H1 (cell line): ENCODE measurements around the gene NSG2.

Experiments used
- CBX5 ChIP-seq: fragments of 300-800, 300-1000 bp; sonication (generic); IDR thresholded peaks from 2 replicates; pipeline ENCODE4 v1.7.1; 2016; ENCODE audit warnings: antibody characterized with exemption, low read length, low read depth
- EP300 ChIP-seq, 2 experiments: IDR thresholded peaks; 1 replicate in 1 of 2; 2 replicates in 1 of 2; pipeline ENCODE4 v1.6.1; 2011 to 2012; ENCODE audit warnings: low read depth in 2 of 2, low read length in 2 of 2, mild to moderate bottlenecking in 2 of 2, borderline replicate concordance in 1 of 2, inconsistent platforms in 1 of 2, moderate library complexity in 1 of 2
- FOSL1 ChIP-seq: IDR thresholded peaks from 2 replicates; pipeline ENCODE4 v1.6.1; 2011; ENCODE audit warnings: mild to moderate bottlenecking, low read depth, low read length, moderate library complexity; ENCODE audit not compliant: insufficient read depth
- HDAC2 ChIP-seq, 2 experiments: fragments of 300-600 bp in 1 of 2; sonication (generic) in 1 of 2; IDR thresholded peaks; 2 replicates each; pipeline ENCODE4 v1.6.1; 2011 to 2012; ENCODE audit warnings: low read depth in 2 of 2, low read length in 2 of 2, mild to moderate bottlenecking in 2 of 2, moderate library complexity in 2 of 2, borderline replicate concordance in 1 of 2, inconsistent platforms in 1 of 2
- KDM1A ChIP-seq: fragments of 200-600, 300-600 bp; sonication (generic); IDR thresholded peaks from 2 replicates; pipeline ENCODE4 v1.7.1; 2016; ENCODE audit warnings: mild to moderate bottlenecking, low read length, borderline replicate concordance
- POLR2A ChIP-seq, 2 experiments: IDR thresholded peaks; 1 replicate in 1 of 2; 2 replicates in 1 of 2; pipeline ENCODE4 v1.6.1; 2011; ENCODE audit warnings: low read depth in 2 of 2, low read length in 2 of 2, mild to moderate bottlenecking in 2 of 2; ENCODE audit errors: control extremely low read depth in 1 of 2
- SIN3A ChIP-seq, 2 experiments: IDR thresholded peaks in 1 of 2; conservative IDR thresholded peaks in 1 of 2; 2 replicates each; pipeline ENCODE4 v1.6.1; 2011 to 2012; ENCODE audit warnings: low read length in 2 of 2, improper control_type of control experiment in 1 of 2, low read depth in 1 of 2, mild to moderate bottlenecking in 1 of 2
- SUZ12 ChIP-seq: fragments of 200-600 bp; sonication (generic); IDR thresholded peaks from 2 replicates; pipeline ENCODE4 v1.6.1; 2012; ENCODE audit warnings: mild to moderate bottlenecking, inconsistent platforms, low read length, moderate library complexity, mixed read lengths
- TAF1 ChIP-seq: IDR thresholded peaks from 2 replicates; pipeline ENCODE4 v1.6.1; 2011; ENCODE audit warnings: mild to moderate bottlenecking, low read depth, low read length
- TEAD4 ChIP-seq: IDR thresholded peaks from 2 replicates; pipeline ENCODE4 v1.6.1; 2012; ENCODE audit warnings: low read depth, low read length, inconsistent platforms, mixed read lengths
- YY1 ChIP-seq: IDR thresholded peaks from 2 replicates; pipeline ENCODE4 v1.6.1; 2011; ENCODE audit warnings: low read depth, mild to moderate bottlenecking, low read length
- TF ChIP-seq, protein P1 (sequence below), 3 experiments: IDR thresholded peaks; 1 replicate in 2 of 3; 2 replicates in 1 of 3; pipeline versions ENCODE4 v1.5.1 to v1.6.1; 2011; ENCODE audit warnings: low read length in 3 of 3, mild to moderate bottlenecking in 3 of 3, inconsistent platforms in 2 of 3, low read depth in 1 of 3, moderate library complexity in 1 of 3; ENCODE audit not compliant: insufficient read depth in 1 of 3; ENCODE audit errors: control extremely low read depth in 1 of 3
- TF ChIP-seq, protein P2 (sequence below): IDR thresholded peaks from 2 replicates; pipeline ENCODE4 v1.6.1; 2011; ENCODE audit warnings: low read length, improper control_type of control experiment

DNA sequence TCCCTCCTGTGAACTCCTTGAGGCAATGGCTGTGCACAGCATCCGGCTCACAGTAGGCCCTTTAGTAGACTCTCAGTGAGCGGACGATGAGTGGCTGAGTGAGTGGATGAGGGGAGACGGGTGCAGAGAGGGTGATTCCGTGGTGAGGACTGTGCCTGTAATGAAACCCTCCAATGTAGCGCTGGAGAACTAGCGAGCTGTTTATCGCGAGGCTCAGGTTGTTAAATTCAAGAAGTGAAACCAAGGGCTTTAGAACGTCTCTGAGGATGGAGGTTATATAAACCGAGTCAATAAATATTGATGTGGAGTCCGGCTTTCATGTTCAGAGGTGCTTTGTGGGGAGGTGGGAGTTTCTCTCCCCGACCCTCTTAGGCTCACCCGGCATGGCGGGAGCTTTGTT, 53.2 kb downstream of the NSG2 start:
- TF ChIP-seq KDM1A (no peak), TAF1 (no peak), POLR2A (IDR thresholded peaks at IDR 0.05; ENCODE audit: control extremely low read depth in 1 of 2, low read depth in 2 of 2, low read length in 2 of 2) (no peak), YY1 (no peak), CBX5 (no peak), TEAD4 (no peak), SIN3A (conservative IDR thresholded peaks at IDR 0.05 in 1 of 2, IDR thresholded peaks at IDR 0.05 in 1 of 2; ENCODE audit: low read depth in 1 of 2, low read length in 2 of 2) (no peak), SUZ12 (no peak), FOSL1 (no peak), HDAC2 (IDR thresholded peaks at IDR 0.05; ENCODE audit: borderline replicate concordance in 1 of 2, low read depth in 2 of 2, low read length in 2 of 2) (no peak), EP300 (IDR thresholded peaks at IDR 0.05; ENCODE audit: borderline replicate concordance in 1 of 2, low read depth in 2 of 2, low read length in 2 of 2) (no peak)
- TF ChIP-seq, protein P1, sequence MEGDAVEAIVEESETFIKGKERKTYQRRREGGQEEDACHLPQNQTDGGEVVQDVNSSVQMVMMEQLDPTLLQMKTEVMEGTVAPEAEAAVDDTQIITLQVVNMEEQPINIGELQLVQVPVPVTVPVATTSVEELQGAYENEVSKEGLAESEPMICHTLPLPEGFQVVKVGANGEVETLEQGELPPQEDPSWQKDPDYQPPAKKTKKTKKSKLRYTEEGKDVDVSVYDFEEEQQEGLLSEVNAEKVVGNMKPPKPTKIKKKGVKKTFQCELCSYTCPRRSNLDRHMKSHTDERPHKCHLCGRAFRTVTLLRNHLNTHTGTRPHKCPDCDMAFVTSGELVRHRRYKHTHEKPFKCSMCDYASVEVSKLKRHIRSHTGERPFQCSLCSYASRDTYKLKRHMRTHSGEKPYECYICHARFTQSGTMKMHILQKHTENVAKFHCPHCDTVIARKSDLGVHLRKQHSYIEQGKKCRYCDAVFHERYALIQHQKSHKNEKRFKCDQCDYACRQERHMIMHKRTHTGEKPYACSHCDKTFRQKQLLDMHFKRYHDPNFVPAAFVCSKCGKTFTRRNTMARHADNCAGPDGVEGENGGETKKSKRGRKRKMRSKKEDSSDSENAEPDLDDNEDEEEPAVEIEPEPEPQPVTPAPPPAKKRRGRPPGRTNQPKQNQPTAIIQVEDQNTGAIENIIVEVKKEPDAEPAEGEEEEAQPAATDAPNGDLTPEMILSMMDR (IDR thresholded peaks at IDR 0.05; ENCODE audit: control extremely low read depth in 1 of 3, insufficient read depth in 1 of 3, low read depth in 1 of 3, low read length in 3 of 3), result no peak
- TF ChIP-seq, protein P2, sequence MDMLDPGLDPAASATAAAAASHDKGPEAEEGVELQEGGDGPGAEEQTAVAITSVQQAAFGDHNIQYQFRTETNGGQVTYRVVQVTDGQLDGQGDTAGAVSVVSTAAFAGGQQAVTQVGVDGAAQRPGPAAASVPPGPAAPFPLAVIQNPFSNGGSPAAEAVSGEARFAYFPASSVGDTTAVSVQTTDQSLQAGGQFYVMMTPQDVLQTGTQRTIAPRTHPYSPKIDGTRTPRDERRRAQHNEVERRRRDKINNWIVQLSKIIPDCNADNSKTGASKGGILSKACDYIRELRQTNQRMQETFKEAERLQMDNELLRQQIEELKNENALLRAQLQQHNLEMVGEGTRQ, result no peak
